ENCODE results near the gene ATP9A.

Gene ATP9A

GRCh38 chr20:51680067-51680749 lies 88.0 kb downstream of the ATP9A start:
- no peaks in the 10 kb centered on the region for H3K79me2 ChIP-seq (ENCODE audit: control insufficient read depth, insufficient read depth, low read length, poor library complexity)
- WGBS (ENCODE audit: extremely low coverage, insufficient coverage, insufficient read length), result no CpG with 5 or more reads among the region's 10 CpGs

GRCh38 chr20:51679254-51679921 lies 88.8 kb downstream of the ATP9A start:
- no peak overlapping the region for H3K14ac ChIP-seq (ENCODE audit: low read length)
- H3K4me3 ChIP-seq (ENCODE audit: low read depth, low read length), result no peak overlapping the region
- no peak overlapping the region for H3K27ac ChIP-seq (ENCODE audit: low read depth, low read length)
- H3K79me1 ChIP-seq (ENCODE audit: low read length), result no peaks in the 10 kb centered on the region
- no peak for DNase-seq
- no peak overlapping the region for H2AFZ ChIP-seq (ENCODE audit: insufficient read depth, low read length, poor library complexity)
- H2BK5ac ChIP-seq (ENCODE audit: low read depth, low read length, poor library complexity), result no peak overlapping the region
- H3K18ac ChIP-seq (ENCODE audit: low read length), result no peak overlapping the region
- no peak overlapping the region for H3K4ac ChIP-seq (ENCODE audit: low read depth, low read length)
- no peak overlapping the region for H4K8ac ChIP-seq (ENCODE audit: low read depth, low read length)
- no peak overlapping the region for H4K12ac ChIP-seq (ENCODE audit: low read depth, low read length)
- no peak overlapping the region for H2BK12ac ChIP-seq (ENCODE audit: low read length)
- H3K79me2 ChIP-seq (ENCODE audit: control insufficient read depth, insufficient read depth, low read length, poor library complexity), result no peaks in the 10 kb centered on the region
- peaks cover 0 to 3% of the 10 kb centered on the region in 2 experiments for H3K4me1 ChIP-seq (ENCODE audit: control insufficient read depth in 1 of 2, insufficient read depth in 2 of 2, low read length in 2 of 2)
- H3K36me3 ChIP-seq (ENCODE audit: control insufficient read depth in 1 of 2, insufficient read depth in 2 of 2, low read length in 2 of 2), result no peaks in the 10 kb centered on the region
- no peak overlapping the region for H4K91ac ChIP-seq (ENCODE audit: low read depth, low read length)
- H3K9me3 ChIP-seq (ENCODE audit: insufficient read depth, low read depth, low read length), result peaks cover 2% of the 10 kb centered on the region
- WGBS (ENCODE audit: extremely low coverage, insufficient coverage, insufficient read length), result no CpG with 5 or more reads among the region's 13 CpGs
- no peak overlapping the region for H2BK120ac ChIP-seq (ENCODE audit: insufficient read depth, low read length, poor library complexity)
- no peak overlapping the region for H3K9ac ChIP-seq (ENCODE audit: low read length)
- H3K23ac ChIP-seq (ENCODE audit: low read length), result no peak overlapping the region
- no peaks in the 10 kb centered on the region for H3K27me3 ChIP-seq (ENCODE audit: insufficient read depth, low read length)
- H3K4me2 ChIP-seq (ENCODE audit: low read length), result no peak overlapping the region
- no peak overlapping the region for H2AK5ac ChIP-seq (ENCODE audit: low read length)

More at GRCh38 chr20:51680067-51680749, 88.0 kb downstream of the ATP9A start:
- no peak overlapping the region for H4K12ac ChIP-seq (ENCODE audit: low read depth, low read length)
- no peak overlapping the region for H2BK120ac ChIP-seq (ENCODE audit: insufficient read depth, low read length, poor library complexity)
- no peak overlapping the region for H2BK12ac ChIP-seq (ENCODE audit: low read length)
- no peak overlapping the region for H2AK5ac ChIP-seq (ENCODE audit: low read length)
- no peak overlapping the region for H4K8ac ChIP-seq (ENCODE audit: low read depth, low read length)
- H3K4me2 ChIP-seq (ENCODE audit: low read length), result no peak overlapping the region
- H3K27ac ChIP-seq (ENCODE audit: low read depth, low read length), result no peak overlapping the region
- H3K27me3 ChIP-seq (ENCODE audit: insufficient read depth, low read length), result no peaks in the 10 kb centered on the region
- H3K14ac ChIP-seq (ENCODE audit: low read length), result no peak overlapping the region
- peaks cover 2% of the 10 kb centered on the region for H3K9me3 ChIP-seq (ENCODE audit: insufficient read depth, low read depth, low read length)
- no peaks in the 10 kb centered on the region for H3K79me1 ChIP-seq (ENCODE audit: low read length)
- H2AFZ ChIP-seq (ENCODE audit: insufficient read depth, low read length, poor library complexity), result no peak overlapping the region
- H3K4me1 ChIP-seq (ENCODE audit: control insufficient read depth in 1 of 2, insufficient read depth in 2 of 2, low read length in 2 of 2), result peaks cover 0 to 3% of the 10 kb centered on the region in 2 experiments
- no peak overlapping the region for H4K91ac ChIP-seq (ENCODE audit: low read depth, low read length)
- H3K23ac ChIP-seq (ENCODE audit: low read length), result no peak overlapping the region
- no peak for DNase-seq
- no peak overlapping the region for H3K4ac ChIP-seq (ENCODE audit: low read depth, low read length)
- H3K18ac ChIP-seq (ENCODE audit: low read length), result no peak overlapping the region
- H2BK5ac ChIP-seq (ENCODE audit: low read depth, low read length, poor library complexity), result no peak overlapping the region
- H3K9ac ChIP-seq (ENCODE audit: low read length), result no peak overlapping the region
- no peaks in the 10 kb centered on the region for H3K36me3 ChIP-seq (ENCODE audit: control insufficient read depth in 1 of 2, insufficient read depth in 2 of 2, low read length in 2 of 2)
- H3K4me3 ChIP-seq (ENCODE audit: low read depth, low read length), result no peak overlapping the region

DNA sequence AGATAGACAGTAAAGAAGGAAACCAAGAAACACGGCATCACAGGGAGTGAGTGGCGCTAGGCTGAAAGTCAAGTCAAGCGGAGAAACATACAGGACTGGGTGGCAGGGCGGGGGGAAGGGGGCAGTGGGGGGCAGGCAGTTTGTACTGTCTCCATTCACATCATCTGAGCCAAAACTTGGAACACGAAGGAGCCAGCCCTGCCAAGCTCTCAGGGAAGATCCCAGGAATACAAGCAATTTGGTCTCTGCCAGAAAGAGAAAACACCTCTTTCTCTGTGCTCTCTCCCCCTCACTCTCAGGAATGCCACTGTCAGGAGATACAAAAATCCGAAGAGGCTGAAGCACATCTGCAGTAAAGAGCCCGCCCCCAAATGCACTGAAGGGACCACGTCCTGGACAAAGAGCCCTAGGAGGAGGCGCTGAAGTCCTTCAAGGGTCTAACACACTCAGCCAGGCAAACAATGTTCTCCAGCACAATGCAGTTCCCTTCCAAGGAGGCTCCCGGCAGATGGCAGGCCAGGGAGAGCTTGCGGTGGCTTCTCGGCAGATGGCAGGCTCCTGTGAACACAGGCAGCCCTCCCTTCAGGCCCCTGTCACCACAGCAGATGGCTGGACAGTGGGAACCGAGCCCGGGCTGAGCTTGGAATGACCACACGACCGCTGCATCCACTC lies 90.0 kb downstream of the ATP9A start:
- Histone ChIP-seq H3K79me1 (ENCODE audit: low read length) (no peaks in the 10 kb centered on the region), H3K4me1 (ENCODE audit: control insufficient read depth in 1 of 2, insufficient read depth in 2 of 2, low read length in 2 of 2) (peaks cover 0 to 3% of the 10 kb centered on the region in 2 experiments), H2BK120ac (ENCODE audit: insufficient read depth, low read length, poor library complexity) (no peak overlapping the region), H2BK5ac (ENCODE audit: low read depth, low read length, poor library complexity) (no peak overlapping the region), H4K91ac (ENCODE audit: low read depth, low read length) (no peak overlapping the region), H3K27ac (ENCODE audit: low read depth, low read length) (no peak overlapping the region), H3K9me3 (ENCODE audit: insufficient read depth, low read depth, low read length) (peaks cover 2% of the 10 kb centered on the region), H4K8ac (ENCODE audit: low read depth, low read length) (no peak overlapping the region), H3K36me3 (ENCODE audit: control insufficient read depth in 1 of 2, insufficient read depth in 2 of 2, low read length in 2 of 2) (no peaks in the 10 kb centered on the region), H4K12ac (ENCODE audit: low read depth, low read length) (no peak overlapping the region), H3K18ac (ENCODE audit: low read length) (no peak overlapping the region), H3K23ac (ENCODE audit: low read length) (no peak overlapping the region), H3K79me2 (ENCODE audit: control insufficient read depth, insufficient read depth, low read length, poor library complexity) (no peaks in the 10 kb centered on the region), H3K4me3 (ENCODE audit: low read depth, low read length) (no peak overlapping the region), H2AFZ (ENCODE audit: insufficient read depth, low read length, poor library complexity) (no peak overlapping the region), H2AK5ac (ENCODE audit: low read length) (no peak overlapping the region), H3K4me2 (ENCODE audit: low read length) (no peak overlapping the region), H3K27me3 (ENCODE audit: insufficient read depth, low read length) (no peaks in the 10 kb centered on the region), H2BK12ac (ENCODE audit: low read length) (no peak overlapping the region), H3K4ac (ENCODE audit: low read depth, low read length) (no peak overlapping the region), H3K14ac (ENCODE audit: low read length) (no peak overlapping the region), H3K9ac (ENCODE audit: low read length) (no peak overlapping the region)
- no peak for DNase-seq
- no CpG with 5 or more reads among the region's 16 CpGs for WGBS (ENCODE audit: extremely low coverage, insufficient coverage, insufficient read length)

DNA sequence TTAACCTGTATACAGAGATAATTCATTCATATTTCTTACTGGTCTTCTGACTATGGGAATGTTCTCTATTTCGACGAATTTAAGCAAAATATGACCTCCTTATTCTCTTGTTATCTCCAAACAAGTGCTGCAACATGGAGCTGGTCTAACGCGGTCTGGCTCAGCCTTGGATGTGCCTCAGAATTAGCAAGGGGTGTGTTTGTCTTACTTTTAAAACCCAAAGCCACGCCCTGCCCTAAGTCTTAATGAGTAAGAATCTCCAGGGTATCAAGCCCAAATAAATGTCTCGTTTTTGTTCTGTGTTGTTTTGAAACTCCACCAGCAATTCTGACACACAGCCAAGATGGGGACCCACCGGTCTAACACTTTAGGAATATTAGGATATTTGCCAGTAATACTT lies 99.2 kb downstream of the ATP9A start:
- no peak overlapping the region for H2BK120ac ChIP-seq (ENCODE audit: insufficient read depth, low read length, poor library complexity)
- no peak overlapping the region for H2BK12ac ChIP-seq (ENCODE audit: low read length)
- no peak overlapping the region for H4K8ac ChIP-seq (ENCODE audit: low read depth, low read length)
- H3K9me3 ChIP-seq (ENCODE audit: insufficient read depth, low read depth, low read length), result no peaks in the 10 kb centered on the region
- no peak overlapping the region for H3K4ac ChIP-seq (ENCODE audit: low read depth, low read length)
- H3K23ac ChIP-seq (ENCODE audit: low read length), result no peak overlapping the region
- no peak overlapping the region for H3K14ac ChIP-seq (ENCODE audit: low read length)
- no peaks in the 10 kb centered on the region for H3K79me1 ChIP-seq (ENCODE audit: low read length)
- no peaks in the 10 kb centered on the region for H3K27me3 ChIP-seq (ENCODE audit: insufficient read depth, low read length)
- no peaks in the 10 kb centered on the region for H3K79me2 ChIP-seq (ENCODE audit: control insufficient read depth, insufficient read depth, low read length, poor library complexity)
- no peaks in the 10 kb centered on the region for H3K4me1 ChIP-seq (ENCODE audit: control insufficient read depth in 1 of 2, insufficient read depth in 2 of 2, low read length in 2 of 2)
- H2AK5ac ChIP-seq (ENCODE audit: low read length), result no peak overlapping the region
- H2BK5ac ChIP-seq (ENCODE audit: low read depth, low read length, poor library complexity), result no peak overlapping the region
- no peak for DNase-seq
- H3K9ac ChIP-seq (ENCODE audit: low read length), result no peak overlapping the region
- no peak overlapping the region for H4K12ac ChIP-seq (ENCODE audit: low read depth, low read length)
- no peak overlapping the region for H3K4me2 ChIP-seq (ENCODE audit: low read length)
- peaks cover 0 to 2% of the 10 kb centered on the region in 2 experiments for H3K36me3 ChIP-seq (ENCODE audit: control insufficient read depth in 1 of 2, insufficient read depth in 2 of 2, low read length in 2 of 2)
- H3K18ac ChIP-seq (ENCODE audit: low read length), result no peak overlapping the region
- H3K4me3 ChIP-seq (ENCODE audit: low read depth, low read length), result no peak overlapping the region
- no peak overlapping the region for H2AFZ ChIP-seq (ENCODE audit: insufficient read depth, low read length, poor library complexity)
- no peak overlapping the region for H4K91ac ChIP-seq (ENCODE audit: low read depth, low read length)
- H3K27ac ChIP-seq (ENCODE audit: low read depth, low read length), result no peak overlapping the region
- WGBS (ENCODE audit: extremely low coverage, insufficient coverage, insufficient read length), result no CpG with 5 or more reads among the region's 7 CpGs
